Kidney (tissue), 14 donors: ENCODE measurements around the gene TMEM59. TPM values are rescaled to one million over a fixed set of nuclear protein-coding genes. Genes with fewer than 3 reads are reported as not detected.
"Not testable (repeated sequence)": the region's sequence is repeated elsewhere in the genome, so short reads cannot be mapped to it uniquely, and the experiment has no call there.

ENCODE experiments used
- DNase-seq, 5 donors: peaks; one replicate each; pipeline ENCODE4 v3.0.0-alpha.2; 2013 to 2020
- FAIRE-seq: peaks from 2 replicates; lab custom pipeline; 2012; peaks lifted over from hg19 to GRCh38; lab: Jason Lieb, UNC
- H3K27ac ChIP-seq, 2 donors: one replicate each; pipeline ENCODE4 v1.7.0; 2013; ENCODE audit warnings: low read depth in 2 of 2, low read length in 2 of 2, inconsistent platforms in 1 of 2
- H3K27me3 ChIP-seq: one replicate; pipeline ENCODE4 v1.7.1; 2013; ENCODE audit warnings: low read length, inconsistent platforms; ENCODE audit not compliant: control insufficient read depth, insufficient read depth
- H3K36me3 ChIP-seq, 3 donors: one replicate each; pipeline versions ENCODE4 v1.7.0 to v1.7.1; 2013; ENCODE audit warnings: low read length in 3 of 3, control low read depth in 1 of 3, inconsistent platforms in 1 of 3; ENCODE audit not compliant: insufficient read depth in 3 of 3, control insufficient read depth in 2 of 3
- H3K4me1 ChIP-seq, 3 donors: one replicate each; pipeline versions ENCODE4 v1.7.0 to v1.7.1; 2013; ENCODE audit warnings: low read length in 3 of 3, inconsistent platforms in 1 of 3, low read depth in 1 of 3; ENCODE audit not compliant: control insufficient read depth in 2 of 3, insufficient read depth in 2 of 3
- H3K4me3 ChIP-seq, 3 donors: one replicate each; pipeline versions ENCODE4 v1.7.0 to v1.8.1; 2013; ENCODE audit warnings: low read length in 3 of 3, control low read depth in 1 of 3, inconsistent platforms in 1 of 3
- H3K9ac ChIP-seq, 3 donors: one replicate each; pipeline versions ENCODE4 v1.7.0 to v1.7.1; 2013; ENCODE audit warnings: low read length in 3 of 3, control low read depth in 1 of 3, inconsistent platforms in 1 of 3
- H3K9me3 ChIP-seq, 3 donors: one replicate each; pipeline versions ENCODE4 v1.7.0 to v1.7.1; 2013; ENCODE audit warnings: low read length in 3 of 3, control low read depth in 1 of 3, inconsistent platforms in 1 of 3; ENCODE audit not compliant: control insufficient read depth in 2 of 3, insufficient read depth in 1 of 3
- CTCF ChIP-seq: IDR thresholded peaks from 3 replicates; pipeline ENCODE4 v1.5.1; 2012; ENCODE audit warnings: mild to moderate bottlenecking, moderate library complexity, borderline replicate concordance; ENCODE audit not compliant: insufficient read depth; ENCODE audit errors: extremely low read depth
- intact Hi-C: fragments of 100-400 bp; cut with DNase I; formaldehyde crosslinking; loops from one replicate; pipeline ENCODE4 v1.11.1; 2022
- polyA plus RNA-seq: library from polyadenylated mRNA; stranded (reverse); fragments of 350-450 nt; fragmentation: Illumina TruSeq; extraction: RNeasy Lipid Tissue Mini Kit (QIAGEN cat#74804); gene quantifications from one replicate; pipeline ENCODE4 v1.2.3, GENCODE V29; 2014; ENCODE audit warnings: low read depth, low replicate concordance; ENCODE audit not compliant: insufficient read depth
- total RNA-seq: library from RNA; stranded (reverse); fragmentation: NEBNext Ultra II Directional; extraction: Animal tissue kit (Norgen Biotek cat#: 25700); gene quantifications from one replicate; pipeline ENCODE4 v1.2.1, GENCODE V29; 2021
- donor health status: control.
- donor health status: control.
- donor health status: control.
- donor health status: control.
- donor health status: control.
- donor health status: DM: yes; HTN: yes; CAD: no.
- donor health status: Normal renal cell carcinoma (clear cell type).

Gene TMEM59
- total and polyA plus RNA-seq, 2 donors from 2014 or later = 475 to 521 TPM

GRCh38 chr1:54095546-54096226 is 42.7 kb upstream of the TMEM59 start:
- TF ChIP-seq CTCF = no peak
- Histone ChIP-seq H3K9ac (no peak overlapping the region), H3K4me1 (peaks cover 0 to 9% (median 2%) of the 10 kb centered on the region in 3 donors), H3K4me3 (no peak overlapping the region), H3K27me3 (no peaks in the 10 kb centered on the region), H3K27ac (no peak overlapping the region), H3K9me3 (no peaks in the 10 kb centered on the region), H3K36me3 (peaks cover 0 to 3% (median 2%) of the 10 kb centered on the region in 3 donors)
- FAIRE-seq (no peak), DNase-seq (peak in 3 of 5 donors; percentile 38 to 79 (median 58))
- intact Hi-C loops = no loop called here

- H3K27me3 ChIP-seq, H3K27ac ChIP-seq, H3K4me1 ChIP-seq, H3K4me3 ChIP-seq, H3K9ac ChIP-seq, intact Hi-C loops, FAIRE-seq, H3K36me3 ChIP-seq, DNase-seq, H3K9me3 ChIP-seq: not testable (repeated sequence)
Measured at GRCh38 chr1:54094730-54095105, 41.7 kb upstream of the TMEM59 start.

- FAIRE-seq = no peak
- Histone ChIP-seq H3K9ac (no peak overlapping the region), H3K27ac (no peak overlapping the region)
Measured at GRCh38 chr1:54094001-54094729, 41.2 kb upstream of the TMEM59 start.

More at GRCh38 chr1:54094001-54094729, 41.2 kb upstream of the TMEM59 start:
- peaks cover 0 to 9% (median 2%) of the 10 kb centered on the region in 3 donors for H3K4me1 ChIP-seq
- DNase-seq = no peak
- H3K4me3 ChIP-seq = no peak overlapping the region
- no peaks in the 10 kb centered on the region for H3K27me3 ChIP-seq
- intact Hi-C loops = no loop called here
- peaks cover 0 to 6% (median 2%) of the 10 kb centered on the region in 3 donors for H3K36me3 ChIP-seq
- no peak for TF ChIP-seq CTCF
- H3K9me3 ChIP-seq = no peaks in the 10 kb centered on the region
